ENCODE results near the gene SHROOM2. TPM values are rescaled to one million over a fixed set of nuclear protein-coding genes. Genes with fewer than 3 reads are reported as not detected.

The SHROOM2 gene
- total RNA-seq, 1 experiment from 2014 or later: 5.3 TPM

GRCh38 chrX:9899640-9900111 is 113.4 kb downstream of the SHROOM2 start:
- Histone ChIP-seq H3K27ac (ENCODE audit: low read depth, low read length) (no peak overlapping the region), H3K79me2 (ENCODE audit: insufficient read depth, low read length) (no peaks in the 10 kb centered on the region), H3K9ac (ENCODE audit: low read length) (no peak overlapping the region), H3K4me3 (replicated peaks in 1 of 2; ENCODE audit: low read depth in 1 of 2, low read length in 2 of 2) (no peak overlapping the region), H3K4me1 (ENCODE audit: control insufficient read depth in 1 of 2, insufficient read depth in 2 of 2, low read length in 2 of 2) (peaks cover 0 to 15% of the 10 kb centered on the region in 2 experiments; a peak in 3 of 4 replicates), H3K36me3 (ENCODE audit: control insufficient read depth in 1 of 2, insufficient read depth in 2 of 2, low read length in 2 of 2) (no peaks in the 10 kb centered on the region), H4K20me1 (ENCODE audit: insufficient read depth) (no peaks in the 10 kb centered on the region), H3K4me2 (ENCODE audit: low read length) (no peak overlapping the region), H3K27me3 (ENCODE audit: insufficient read depth, low read length) (no peaks in the 10 kb centered on the region), H2AFZ (ENCODE audit: low read depth, low read length, poor library complexity, severe bottlenecking) (no peak overlapping the region), H3K9me2 (ENCODE audit: insufficient read depth) (no peaks in the 10 kb centered on the region), H3K9me3 (ENCODE audit: control insufficient read depth in 1 of 2, insufficient read depth in 1 of 2, low read depth in 1 of 2, low read length in 2 of 2) (no peaks in the 10 kb centered on the region)
- ChIA-PET RAD21 (ENCODE audit: low non-redundant PET in 1 of 2, low total read pairs in 2 of 2, uncharacterized antibody in 2 of 2, unreplicated experiment in 2 of 2) (no interaction called here), POLR2A (no interaction called here), CTCF (no interaction called here)
- DNase-seq (ENCODE audit: low read depth, low spot score) (no peak), ATAC-seq (no peak)
- intact Hi-C loops (cut with micrococcal nuclease): loop anchor here (10.0 kb wide), 1 partner anchor 115 kb away; no protein-coding TSS in a partner anchor
- TF ChIP-seq ELF1 (IDR thresholded peaks at IDR 0.05; ENCODE audit: borderline replicate concordance, low read depth) (no peak), YY1 (IDR thresholded peaks at IDR 0.05; ENCODE audit: extremely low read depth, insufficient replicate concordance, low read depth, low read length) (no peak), REST (IDR thresholded peaks at IDR 0.05; ENCODE audit: low read depth) (no peak), ZFX (IDR thresholded peaks at IDR 0.05) (no peak), TCF7L2 (IDR thresholded peaks at IDR 0.05; ENCODE audit: borderline replicate concordance, extremely low read depth, insufficient read depth, insufficient read length) (no peak), EGR1 (IDR thresholded peaks at IDR 0.05; ENCODE audit: low read depth) (no peak), SP1 (IDR thresholded peaks at IDR 0.05; ENCODE audit: low read depth) (no peak), ZBTB33 (IDR thresholded peaks at IDR 0.05; ENCODE audit: extremely low read depth, insufficient replicate concordance, low read length) (no peak), ATF3 (IDR thresholded peaks at IDR 0.05) (no peak), SIN3A (IDR thresholded peaks at IDR 0.05; ENCODE audit: low read depth) (no peak), FOSL1 (IDR thresholded peaks at IDR 0.05; ENCODE audit: low read depth) (no peak), SRF (IDR thresholded peaks at IDR 0.05; ENCODE audit: low read depth) (no peak), CTCF (IDR thresholded peaks at IDR 0.05 in 2 of 3, conservative IDR thresholded peaks at IDR 0.05 in 1 of 3; ENCODE audit: borderline replicate concordance in 1 of 3, insufficient read depth in 1 of 3, low read depth in 2 of 3, low read length in 2 of 3) (no peak), CEBPB (IDR thresholded peaks at IDR 0.05; ENCODE audit: low read depth) (no peak), EZH2phosphoT487 (IDR thresholded peaks at IDR 0.05; ENCODE audit: borderline replicate concordance) (no peak), EZH2 (IDR thresholded peaks at IDR 0.05) (no peak), POLR2A (IDR thresholded peaks at IDR 0.05; ENCODE audit: borderline replicate concordance, extremely low read depth, insufficient read depth, insufficient read length) (no peak), ZNF274 (IDR thresholded peaks at IDR 0.05; ENCODE audit: low read depth, low read length) (no peak)
- BruUV-seq (replicated peaks): no TSS peak

All from HCT116 (cell line).